K562 (cell line): ENCODE data around the gene GUCY1A2. TPM values are rescaled to one million over a fixed set of nuclear protein-coding genes. Genes with fewer than 3 reads are reported as not detected.

Experiments used
- ATAC-seq: fragments of 200-7000 bp; cut with Tn5 transposase; 3 replicates; pipeline ENCODE4 v1.9.1; 2020; ENCODE audit warnings: moderate library complexity
- BruUV-seq: library from RNA; stranded (reverse); fragments of 400-500 nt; replicated peaks from 2 replicates; lab custom pipeline; 2021; lab: Mats Ljungman, UMichigan
- CTCF ChIA-PET: fragments of 300-600 bp; formaldehyde crosslinking; extraction: SDS; loops from one replicate; lab custom pipeline; 2021; ENCODE audit warnings: low intra/inter-chr PET ratio; lab: Yijun Ruan, JAX
- POLR2A ChIA-PET: fragments of 300-600, 350-650 bp; sonication (Branson Sonifier 250); formaldehyde crosslinking; extraction: SDS; loops from one replicate; lab custom pipeline; 2021; ENCODE audit warnings: antibody characterized with exemption, inconsistent platforms; lab: Yijun Ruan, JAX
- DNase-seq, 4 experiments: peaks; one replicate each; pipeline versions ENCODE4 v3.0.0 to v3.0.0-alpha.2; 2011 to 2018; ENCODE audit warnings: low spot score in 3 of 4, mixed read lengths in 3 of 4; ENCODE audit errors: extremely low read depth in 1 of 4
- FAIRE-seq: peaks from 2 replicates; lab custom pipeline; 2011; peaks lifted over from hg19 to GRCh38; lab: Jason Lieb, UNC
- H2AFZ ChIP-seq: 2 replicates; pipeline ENCODE4 v1.6.0; 2011; ENCODE audit warnings: low read depth, low read length, control low read depth, inconsistent platforms
- H3K27ac ChIP-seq: fragments of 200-600 bp; 3 replicates; pipeline ENCODE4 v1.8.0; 2011; ENCODE audit warnings: low read depth, mild to moderate bottlenecking, control low read depth, inconsistent platforms, low read length, moderate library complexity, mixed read lengths; ENCODE audit errors: extremely low read depth
- H3K27me3 ChIP-seq, 2 experiments: fragments of 300-600 bp in 1 of 2; 2 replicates in 1 of 2; 3 replicates in 1 of 2; pipeline versions ENCODE4 v1.6.0 to v1.8.0; 2011; ENCODE audit warnings: inconsistent platforms in 2 of 2, low read length in 2 of 2, mild to moderate bottlenecking in 1 of 2, mixed read lengths in 1 of 2, moderate library complexity in 1 of 2; ENCODE audit not compliant: control insufficient read depth in 2 of 2, insufficient read depth in 2 of 2
- H3K36me3 ChIP-seq: fragments of 300-600 bp; 3 replicates; pipeline ENCODE4 v1.8.0; 2011; ENCODE audit warnings: mild to moderate bottlenecking, low read length, inconsistent platforms; ENCODE audit not compliant: control insufficient read depth, insufficient read depth
- H3K4me1 ChIP-seq, 2 experiments: fragments of 200-600 bp in 1 of 2; replicated peaks in 1 of 2; 2 replicates in 1 of 2; 3 replicates in 1 of 2; pipeline versions ENCODE4 v1.5.1 to v1.8.0; 2011; ENCODE audit warnings: inconsistent platforms in 2 of 2, low read length in 2 of 2, mild to moderate bottlenecking in 1 of 2, mixed read lengths in 1 of 2, moderate library complexity in 1 of 2; ENCODE audit not compliant: control insufficient read depth in 2 of 2, insufficient read depth in 2 of 2
- H3K4me2 ChIP-seq: 2 replicates; pipeline ENCODE4 v1.6.1; 2011; ENCODE audit warnings: low read length, control low read depth, inconsistent platforms, mixed read lengths; ENCODE audit not compliant: insufficient read depth
- H3K4me3 ChIP-seq: fragments of 200-600 bp; sonication (generic), shearing (Covaris generic); 2 replicates; pipeline ENCODE4 v1.5.1; 2016; ENCODE audit warnings: control low read depth, inconsistent platforms
- H3K79me2 ChIP-seq: fragments of 200-600 bp; 3 replicates; pipeline ENCODE4 v1.8.0; 2011; ENCODE audit warnings: low read length, inconsistent platforms; ENCODE audit not compliant: control insufficient read depth, insufficient read depth
- H3K9ac ChIP-seq, 2 experiments: 2 replicates each; pipeline versions ENCODE4 v1.6.0 to v1.6.1; 2011; ENCODE audit warnings: low read depth in 2 of 2, low read length in 2 of 2, control low read depth in 1 of 2, inconsistent platforms in 1 of 2, mild to moderate bottlenecking in 1 of 2, mixed read lengths in 1 of 2; ENCODE audit not compliant: insufficient read depth in 1 of 2
- H3K9me1 ChIP-seq: one replicate; pipeline ENCODE4 v1.6.0; 2011; ENCODE audit warnings: inconsistent platforms, mild to moderate bottlenecking, low read length, moderate library complexity; ENCODE audit not compliant: control insufficient read depth, insufficient read depth
- H3K9me3 ChIP-seq: replicated peaks from 2 replicates; pipeline ENCODE4 v1.5.1; 2011; ENCODE audit warnings: low read depth, low read length, inconsistent platforms; ENCODE audit not compliant: control insufficient read depth, insufficient read depth
- H4K20me1 ChIP-seq: replicated peaks from 2 replicates; pipeline ENCODE4 v1.6.1; 2011; ENCODE audit warnings: low read length, inconsistent platforms, mixed read lengths; ENCODE audit not compliant: control insufficient read depth, insufficient read depth
- ARID3B ChIP-seq: fragments of 250-450 bp; sonication (Bioruptor Pico); IDR thresholded peaks from 2 replicates; pipeline ENCODE4 v1.4.0; 2020; ENCODE audit warnings: borderline replicate concordance
- ATF6 ChIP-seq: sonication (generic); formaldehyde crosslinking; IDR thresholded peaks from 2 replicates; pipeline ENCODE4 v1.4.0; 2020; ENCODE audit warnings: mild to moderate bottlenecking, missing genetic modification reagents
- CGGBP1 ChIP-seq: fragments of 250-450 bp; sonication (Bioruptor Pico); IDR thresholded peaks from 2 replicates; pipeline ENCODE4 v1.9.0; 2021; ENCODE audit warnings: mild to moderate bottlenecking
- COPS2 ChIP-seq: fragments of 450-650 bp; conservative IDR thresholded peaks from 2 replicates; pipeline ENCODE4 v1.6.1; 2016; ENCODE audit warnings: mild to moderate bottlenecking, moderate library complexity
- MTA3 ChIP-seq: fragments of 450-650 bp; formaldehyde crosslinking; IDR thresholded peaks from 2 replicates; pipeline ENCODE4 v1.6.1; 2017; ENCODE audit warnings: mild to moderate bottlenecking, borderline replicate concordance
- NKRF ChIP-seq: fragments of 450-650 bp; IDR thresholded peaks from 2 replicates; pipeline ENCODE4 v1.6.1; 2016; ENCODE audit warnings: borderline replicate concordance
- OTX1 ChIP-seq: fragments of 450-650 bp; formaldehyde crosslinking; IDR thresholded peaks from 2 replicates; pipeline ENCODE4 v1.4.0; 2022; ENCODE audit warnings: mild to moderate bottlenecking
- POLR2G ChIP-seq: fragments of 200-400 bp; formaldehyde crosslinking; IDR thresholded peaks from 2 replicates; pipeline ENCODE4 v1.6.1; 2017; ENCODE audit warnings: low read depth, mild to moderate bottlenecking, antibody characterized with exemption, low read length, moderate library complexity
- RAD51 ChIP-seq: fragments of 450-650 bp; IDR thresholded peaks from 2 replicates; pipeline ENCODE4 v1.7.1; 2016; ENCODE audit warnings: low read depth, mild to moderate bottlenecking, borderline replicate concordance
- SMAD2 ChIP-seq: fragments of 150-350 bp; IDR thresholded peaks from 2 replicates; pipeline ENCODE4 v1.6.1; 2014; ENCODE audit warnings: low read depth, mild to moderate bottlenecking, low read length
- TAF1 ChIP-seq: IDR thresholded peaks from 2 replicates; pipeline ENCODE4 v1.6.1; 2011; ENCODE audit warnings: mild to moderate bottlenecking, low read length, moderate library complexity; ENCODE audit not compliant: insufficient read depth, control insufficient read depth, severe bottlenecking; ENCODE audit errors: extremely low read depth
- WHSC1 ChIP-seq: IDR thresholded peaks from one replicate; pipeline ENCODE4 v1.6.1; 2012; ENCODE audit warnings: low read length, control low read depth, inconsistent platforms
- WGBS: fragments of 100-300 bp; shearing (Covaris generic); methylation state at CpG from one replicate; pipeline ENCODE4 v1.1.6; 2016; ENCODE audit warnings: low coverage, mixed read lengths; ENCODE audit not compliant: insufficient coverage; ENCODE audit errors: missing lambda C conversion rate; 5-methylcytosine and 5-hydroxymethylcytosine counted together
- in situ Hi-C: fragments of 300-500 bp; cut with MboI; formaldehyde crosslinking; loops from 4 replicates; pipeline ENCODE4 v1.15.0; 2018; ENCODE audit warnings: inconsistent platforms, mixed read lengths
- intact Hi-C: fragments of 100-400 bp; cut with micrococcal nuclease; formaldehyde crosslinking; loops from 2 replicates; pipeline ENCODE4 v1.14.2; 2022
- polyA plus RNA-seq, 8 experiments: library from polyadenylated mRNA; depleted of rRNA in 4 of 8; stranded (reverse) in 5 of 8; unstranded in 3 of 8; fragments of >200 nt; fragmentation: Nextera tagmentation in 2 of 8; fragmentation: Illumina TruSeq in 1 of 8; extraction: Ambion mirVana in 2 of 8; extraction: Trizol in 1 of 8; gene quantifications; 2 replicates each; pipeline versions ENCODE4 v1.2.1 to v1.2.3, GENCODE V29; 2011 to 2014; ENCODE audit warnings: inconsistent platforms in 1 of 8, missing spikeins in 1 of 8
- total RNA-seq, 7 experiments: library from RNA; depleted of rRNA in 6 of 7; stranded (reverse); fragments of >200 nt in 6 of 7; fragmentation: Illumina TruSeq in 2 of 7; extraction: Trizol in 2 of 7; gene quantifications; 2 replicates each; pipeline versions ENCODE4 v1.2.1 to v1.2.3, GENCODE V29; 2011 to 2021; ENCODE audit warnings: low replicate concordance in 1 of 7

GUCY1A2 gene
- total and polyA plus RNA-seq, 9 of the 15 experiments (the other 6 are each of a cell fraction or from before 2014, with no cell fraction given): under 0.01 to 0.04 TPM; not detected in 7

- H3K9ac ChIP-seq: no peak overlapping the region
- H3K9me1 ChIP-seq: no peaks in the 10 kb centered on the region
- no peaks in the 10 kb centered on the region for H4K20me1 ChIP-seq
- H3K9me3 ChIP-seq: no peaks in the 10 kb centered on the region
- POLR2A ChIA-PET: no interaction called here
- CTCF ChIA-PET: no interaction called here
- H3K36me3 ChIP-seq: no peaks in the 10 kb centered on the region
- H3K27me3 ChIP-seq: no peaks in the 10 kb centered on the region
- ATAC-seq: no peak
- no peak overlapping the region for H3K4me3 ChIP-seq
- no peaks in the 10 kb centered on the region for H3K4me1 ChIP-seq
- 0% methylated on average over 2 of the region's 2 CpGs for WGBS
- no peak overlapping the region for H3K27ac ChIP-seq
- no peak overlapping the region for H3K4me2 ChIP-seq
- BruUV-seq: no TSS peak
- intact Hi-C loops (no loop called here), in situ Hi-C loops (no loop called here)
- H3K79me2 ChIP-seq: no peaks in the 10 kb centered on the region
- DNase-seq: no peak
- no peak overlapping the region for H2AFZ ChIP-seq
- no peak for FAIRE-seq
- TF ChIP-seq POLR2G (no peak), ATF6 (CRISPR knock-in tag) (no peak), NKRF (no peak), COPS2 (no peak), OTX1 (CRISPR knock-in tag) (no peak), MTA3 (no peak), ARID3B (CRISPR knock-in tag) (no peak), TAF1 (no peak), WHSC1 (no peak), SMAD2 (no peak), CGGBP1 (no peak), RAD51 (no peak)
Measured at GRCh38 chr11:107006076-107006833, 12.0 kb downstream of the GUCY1A2 start.
